HG02798 (cell line): Measurements from ENCODE around the gene UBP1.
"Not testable (repeated sequence)": the region's sequence is repeated elsewhere in the genome, so short reads cannot be mapped to it uniquely, and the experiment has no call there.

Source experiments
- ATAC-seq: cut with Tn5 transposase; IDR thresholded peaks from one replicate; pipeline ENCODE4 v1.9.1; 2021; ENCODE audit warnings: mild to moderate bottlenecking; ENCODE audit not compliant: unreplicated experiment, poor library complexity

The UBP1 gene

GRCh38 chr3:33440328-33441224, at the start of gene UBP1:
Gene UBP1 (minus strand): TSS chr3:33440405. CDS start chr3:33439848, 557 bp downstream.
- peak; percentile 89 for ATAC-seq

GRCh38 chr3:33488683-33489082, 48.5 kb upstream of the UBP1 start:
- ATAC-seq = no peak

- no peak for ATAC-seq
Measured at GRCh38 chr3:33488246-33488645, 48.0 kb upstream of the UBP1 start.

GRCh38 chr3:33482111-33482521, 41.9 kb upstream of the UBP1 start:
- no peak for ATAC-seq

- no peak for ATAC-seq
Measured at GRCh38 chr3:33474896-33475295, 34.7 kb upstream of the UBP1 start.

- no peak for ATAC-seq
Measured at GRCh38 chr3:33473813-33474212, 33.6 kb upstream of the UBP1 start.

- ATAC-seq = no peak
Measured at GRCh38 chr3:33467786-33468185, 27.6 kb upstream of the UBP1 start.

GRCh38 chr3:33461097-33461496, 20.9 kb upstream of the UBP1 start:
- no peak for ATAC-seq

GRCh38 chr3:33459577-33459976, 19.4 kb upstream of the UBP1 start:
- ATAC-seq = not testable (repeated sequence)

- ATAC-seq = no peak
Measured at GRCh38 chr3:33458446-33458845, 18.2 kb upstream of the UBP1 start.

GRCh38 chr3:33456756-33457155, 16.6 kb upstream of the UBP1 start:
- no peak for ATAC-seq

GRCh38 chr3:33453331-33453761, 13.1 kb upstream of the UBP1 start:
- no peak for ATAC-seq

GRCh38 chr3:33451994-33452393, 11.8 kb upstream of the UBP1 start:
- not testable (repeated sequence) for ATAC-seq

GRCh38 chr3:33447958-33448357, 7.8 kb upstream of the UBP1 start:
- ATAC-seq = no peak

- ATAC-seq = not testable (repeated sequence)
Measured at GRCh38 chr3:33447256-33447625, 7.0 kb upstream of the UBP1 start.

- no peak for ATAC-seq
Measured at GRCh38 chr3:33442190-33442589, 2.0 kb upstream of the UBP1 start.

- ATAC-seq = peak; percentile 1
Measured at GRCh38 chr3:33441225-33441976, 1.2 kb upstream of the UBP1 start.

GRCh38 chr3:33439546-33440327, 468 bp downstream of the UBP1 start:
- ATAC-seq = peak; percentile 21

GRCh38 chr3:33438881-33439545, 1.2 kb downstream of the UBP1 start:
- ATAC-seq = no peak

GRCh38 chr3:33438284-33438668, 1.9 kb downstream of the UBP1 start:
- ATAC-seq = no peak
